BJ (cell line): Measurements from ENCODE around the gene KRT2. TPM values are rescaled to one million over a fixed set of nuclear protein-coding genes. Genes with fewer than 3 reads are reported as not detected.

ENCODE experiments used
- CTCF ChIA-PET: fragments of 350-600 bp; formaldehyde crosslinking; extraction: SDS; loops from one replicate; lab custom pipeline; 2021; ENCODE audit warnings: antibody characterized with exemption, inconsistent platforms; lab: Yijun Ruan, JAX
- POLR2A ChIA-PET: fragments of 300-600 bp; sonication (Branson Sonifier 250); formaldehyde crosslinking; extraction: SDS; loops from one replicate; lab custom pipeline; 2021; ENCODE audit warnings: antibody characterized with exemption; lab: Charles Lee
- DNase-seq: peaks from one replicate; pipeline ENCODE4 v3.0.0-alpha.2; 2011; ENCODE audit warnings: low read depth
- H3K27me3 ChIP-seq: 2 replicates; pipeline ENCODE4 v1.6.0; 2011; ENCODE audit warnings: low read length; ENCODE audit not compliant: control insufficient read depth, insufficient read depth
- H3K36me3 ChIP-seq: 2 replicates; pipeline ENCODE4 v1.5.1; 2011; ENCODE audit warnings: low read length; ENCODE audit not compliant: control insufficient read depth, insufficient read depth
- H3K4me3 ChIP-seq: 2 replicates; pipeline ENCODE4 v1.5.1; 2011; ENCODE audit warnings: low read depth, mild to moderate bottlenecking, control low read depth, low read length
- CTCF ChIP-seq: IDR thresholded peaks from 2 replicates; pipeline ENCODE4 v1.5.1; 2011; ENCODE audit warnings: low read depth, mild to moderate bottlenecking, control low read depth, inconsistent platforms, low read length, moderate library complexity; ENCODE audit not compliant: insufficient read depth
- polyA plus RNA-seq: library from polyadenylated mRNA; depleted of rRNA; stranded (reverse); fragments of >200 nt; gene quantifications from 2 replicates; pipeline ENCODE4 v1.2.3, GENCODE V29; 2011

The KRT2 gene
- polyA plus RNA-seq, 1 experiment: not detected

GRCh38 chr12:52681526-52682380 is 29.7 kb upstream of the KRT2 start:
- CTCF ChIA-PET: interaction anchor here (1.1 kb wide), 1 partner anchor 17 kb away, joined by 3 read pairs; no protein-coding TSS in a partner anchor
- no peak overlapping the region for H3K4me3 ChIP-seq
- H3K27me3 ChIP-seq: peaks cover 14% of the 10 kb centered on the region
- DNase-seq: no peak
- no peak for TF ChIP-seq CTCF
- POLR2A ChIA-PET: no interaction called here
- H3K36me3 ChIP-seq: no peaks in the 10 kb centered on the region

GRCh38 chr12:52680363-52680762 is 28.4 kb upstream of the KRT2 start, which contains the start of gene KRT1:
Gene KRT1, minus strand, starts transcription at chr12:52680407. Its CDS starts 59 bp downstream, at chr12:52680348.
- CTCF ChIA-PET: no interaction called here

GRCh38 chr12:52679875-52680274 is 27.9 kb upstream of the KRT2 start:
- ChIA-PET POLR2A (no interaction called here), CTCF (no interaction called here)
- Histone ChIP-seq H3K4me3 (no peak overlapping the region), H3K36me3 (no peaks in the 10 kb centered on the region), H3K27me3 (peaks cover 11% of the 10 kb centered on the region)
- DNase-seq: no peak
- TF ChIP-seq CTCF: no peak

More at GRCh38 chr12:52680363-52680762, 28.4 kb upstream of the KRT2 start, which contains the start of gene KRT1:
- DNase-seq: no peak
- no peak within 1 kb of the TSS for H3K4me3 ChIP-seq
- POLR2A ChIA-PET: no interaction called here
- H3K27me3 ChIP-seq: peaks cover 12% of the 10 kb centered on the region
- no peak for TF ChIP-seq CTCF
- no peaks in the 10 kb centered on the region for H3K36me3 ChIP-seq

- TF ChIP-seq CTCF: no peak
- CTCF ChIA-PET: no interaction called here
- H3K36me3 ChIP-seq: no peaks in the 10 kb centered on the region
- POLR2A ChIA-PET: no interaction called here
- no peak overlapping the region for H3K4me3 ChIP-seq
- peaks cover 4% of the 10 kb centered on the region; the same call in 1 of the 2 replicates for H3K27me3 ChIP-seq
- no peak for DNase-seq
Observed at GRCh38 chr12:52677671-52678070, 25.7 kb upstream of the KRT2 start.

- POLR2A ChIA-PET: no interaction called here
- Histone ChIP-seq H3K27me3 (peaks cover 4% of the 10 kb centered on the region; the same call in 1 of the 2 replicates), H3K36me3 (no peaks in the 10 kb centered on the region), H3K4me3 (no peak overlapping the region)
- TF ChIP-seq CTCF: no peak
- no peak for DNase-seq
- CTCF ChIA-PET: no interaction called here
Observed at GRCh38 chr12:52677126-52677525, 25.1 kb upstream of the KRT2 start.
